ENCODE measurements around the gene PLSCR3. TPM values are rescaled to one million over a fixed set of nuclear protein-coding genes. Genes with fewer than 3 reads are reported as not detected.

The PLSCR3 gene
- total RNA-seq, 1 experiment from 2014 or later: 5.1 TPM

DNA sequence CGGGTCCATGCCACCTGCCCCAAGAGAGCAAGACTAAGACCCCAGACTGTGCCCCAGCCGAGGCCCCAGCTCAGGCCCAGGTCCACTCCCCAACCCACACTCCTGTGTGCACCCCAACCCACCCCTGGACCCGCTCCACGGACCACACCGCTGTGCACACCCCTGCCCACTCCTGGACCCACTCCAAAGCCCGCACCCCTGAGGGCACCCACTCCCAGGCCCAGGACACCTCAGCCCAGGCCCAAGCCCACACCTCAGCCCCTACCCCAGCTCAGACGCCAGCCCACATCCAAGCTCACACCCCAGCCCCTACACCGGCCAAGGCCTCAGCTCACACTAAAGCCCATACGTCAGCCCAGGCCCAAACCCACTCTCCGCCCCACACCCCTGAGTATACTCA is 35.4 kb upstream of the PLSCR3 start:
- DNase-seq (ENCODE audit: low read depth, low spot score): no peak
- in situ Hi-C loops (cut with HindIII; ENCODE audit: low pct_unique_long_range_greater_than_20kb, low sequenced_read_pairs): no loop called here

DNA sequence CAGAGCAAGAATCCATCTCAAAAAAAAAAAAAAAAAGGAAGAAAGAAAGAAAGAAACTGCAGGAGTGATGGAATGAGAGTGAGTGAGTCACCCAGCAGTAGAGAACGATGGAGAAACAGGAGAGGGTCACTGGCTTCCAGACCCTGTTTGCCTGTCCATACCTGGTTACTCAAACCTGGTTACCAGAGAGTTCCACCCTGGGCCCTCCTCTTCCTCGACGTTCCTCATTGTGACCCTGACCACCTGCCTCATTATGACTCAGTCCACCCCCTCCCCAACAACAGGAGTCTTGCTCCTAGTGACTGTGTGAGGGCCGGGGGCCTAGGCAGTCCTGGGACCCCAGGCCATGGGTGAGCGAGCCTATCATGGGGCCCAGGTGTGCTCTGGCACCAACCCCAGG is 34.2 kb upstream of the PLSCR3 start, which contains the start of gene SPEM3:
Gene SPEM3, plus strand, starts transcription at position 301 of the 400 bp plus-strand sequence. Its CDS starts 46 bp downstream, at position 347.
- in situ Hi-C loops (cut with HindIII; ENCODE audit: low pct_unique_long_range_greater_than_20kb, low sequenced_read_pairs): no loop called here
- no peak for DNase-seq (ENCODE audit: low read depth, low spot score)

DNA sequence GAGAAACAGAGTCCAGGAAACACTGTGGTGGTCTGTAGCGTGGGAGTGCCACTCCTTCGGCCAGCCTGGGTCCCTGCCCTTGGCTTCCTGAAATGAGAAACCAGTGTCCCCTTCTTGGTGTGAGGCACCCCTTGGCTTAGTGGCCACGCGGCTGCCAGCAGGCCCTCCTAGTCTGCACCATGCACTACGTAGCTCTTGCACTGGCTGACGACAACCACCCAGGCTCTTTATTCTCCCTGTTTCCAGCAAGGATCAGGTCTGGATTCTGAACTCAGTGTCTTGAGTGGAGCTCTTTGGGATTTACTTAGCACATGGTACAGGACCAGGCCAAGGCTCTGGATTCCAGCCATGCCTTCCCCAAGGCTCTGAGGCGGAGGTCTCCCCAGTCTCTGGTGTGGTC is 33.2 kb upstream of the PLSCR3 start:
- no peak for DNase-seq (ENCODE audit: low read depth, low spot score)
- in situ Hi-C loops (cut with HindIII; ENCODE audit: low pct_unique_long_range_greater_than_20kb, low sequenced_read_pairs): no loop called here

DNA sequence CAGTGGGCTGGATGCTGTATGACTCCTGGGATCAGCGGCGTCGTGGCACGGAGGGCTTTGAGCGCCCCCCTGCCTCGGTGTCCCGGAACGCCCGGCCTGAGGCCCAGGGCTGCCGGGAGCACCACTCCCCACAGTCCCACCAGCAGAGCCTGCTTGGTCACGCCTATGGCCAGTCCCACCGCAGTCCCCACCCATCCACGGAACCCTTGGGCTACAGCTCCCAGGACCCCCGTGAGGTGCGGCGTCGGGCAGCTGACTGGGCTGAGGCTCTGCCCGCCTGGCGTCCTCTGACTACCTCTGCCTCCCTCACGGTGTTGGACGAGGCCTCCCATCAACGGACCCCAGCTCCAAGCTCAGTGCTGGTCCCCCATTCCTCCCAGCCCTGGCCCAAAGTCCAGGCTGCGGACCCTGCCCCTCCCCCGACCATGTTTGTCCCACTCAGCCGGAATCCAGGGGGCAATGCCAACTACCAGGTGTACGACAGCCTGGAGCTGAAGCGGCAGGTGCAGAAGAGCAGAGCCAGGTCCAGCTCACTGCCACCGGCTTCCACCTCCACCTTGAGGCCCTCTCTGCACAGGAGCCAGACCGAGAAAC is 32.7 kb upstream of the PLSCR3 start:
- in situ Hi-C loops (cut with HindIII; ENCODE audit: low pct_unique_long_range_greater_than_20kb, low sequenced_read_pairs): no loop called here
- DNase-seq (ENCODE audit: low read depth, low spot score): no peak

DNA sequence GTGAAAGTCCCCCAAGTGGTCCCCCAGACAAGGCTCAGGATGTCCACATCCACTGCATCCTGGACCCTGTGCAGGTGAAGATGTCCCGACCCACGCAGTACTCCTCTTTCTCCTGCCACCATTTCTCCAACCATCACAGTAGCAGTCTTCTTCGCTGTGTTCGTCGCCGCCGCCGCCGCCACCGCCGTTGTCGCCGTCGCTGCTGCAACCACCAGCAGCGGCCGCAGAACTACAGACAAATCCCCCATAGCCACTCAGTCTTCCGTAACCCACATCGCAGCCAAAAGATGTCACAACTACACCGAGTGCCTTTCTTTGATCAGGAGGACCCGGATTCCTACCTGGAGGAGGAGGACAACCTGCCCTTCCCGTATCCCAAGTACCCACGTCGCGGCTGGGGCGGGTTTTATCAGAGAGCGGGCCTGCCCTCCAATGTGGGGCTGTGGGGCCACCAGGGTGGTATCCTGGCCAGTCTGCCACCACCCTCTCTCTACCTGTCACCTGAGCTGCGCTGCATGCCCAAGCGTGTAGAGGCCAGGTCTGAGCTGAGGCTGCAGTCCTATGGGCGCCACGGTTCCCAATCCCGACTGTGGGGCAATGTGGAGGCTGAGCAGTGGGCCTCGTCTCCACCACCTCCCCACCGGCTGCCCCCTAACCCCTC is 32.0 kb upstream of the PLSCR3 start:
- in situ Hi-C loops (cut with HindIII; ENCODE audit: low pct_unique_long_range_greater_than_20kb, low sequenced_read_pairs): no loop called here
- DNase-seq (ENCODE audit: low read depth, low spot score): no peak

DNA sequence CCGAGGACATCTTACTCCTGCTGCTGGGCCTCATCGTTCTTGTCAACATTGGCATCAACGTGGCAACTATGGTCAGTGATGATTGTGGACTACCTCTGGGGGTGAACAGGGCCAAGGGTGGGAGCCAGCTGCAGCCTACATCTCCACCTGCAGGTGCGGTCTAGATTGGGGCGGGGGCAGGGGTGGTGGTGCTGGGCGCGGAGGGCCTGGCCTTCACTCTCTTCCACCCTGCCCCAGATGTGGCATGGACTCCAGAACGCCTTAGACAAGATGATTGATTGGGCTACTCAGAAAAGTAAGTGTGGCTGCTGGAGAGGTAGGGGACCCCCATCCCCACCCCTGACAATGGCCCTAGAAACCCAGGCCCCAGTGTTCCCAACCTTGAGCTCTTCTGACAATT is 31.4 kb upstream of the PLSCR3 start:
- in situ Hi-C loops (cut with HindIII; ENCODE audit: low pct_unique_long_range_greater_than_20kb, low sequenced_read_pairs): no loop called here
- no peak for DNase-seq (ENCODE audit: low read depth, low spot score)

DNA sequence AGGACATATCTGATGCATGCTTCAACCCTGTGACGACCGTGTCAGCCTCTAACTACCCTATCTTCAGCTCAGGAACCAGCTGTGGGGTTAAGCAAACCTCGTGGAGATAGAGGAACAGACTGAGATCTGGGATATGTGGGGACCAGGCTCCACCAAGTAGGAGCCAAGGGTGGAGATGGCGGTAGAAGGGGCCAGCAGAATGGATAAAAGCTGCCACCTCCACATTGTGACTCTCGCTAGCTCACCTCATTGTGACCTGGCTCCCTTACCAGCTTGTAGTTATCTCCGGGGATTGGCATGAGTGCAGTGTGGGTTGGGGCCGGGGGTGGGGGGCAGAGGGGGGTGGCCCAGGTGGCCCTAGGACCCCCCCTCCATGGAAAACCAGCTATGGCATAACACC is 31.0 kb upstream of the PLSCR3 start, which contains the start of gene SPEM2:
Gene SPEM2, plus strand, starts transcription at position 301 of the 400 bp plus-strand sequence. Its CDS starts 73 bp downstream, at position 374.
- DNase-seq (ENCODE audit: low read depth, low spot score): no peak
- in situ Hi-C loops (cut with HindIII; ENCODE audit: low pct_unique_long_range_greater_than_20kb, low sequenced_read_pairs): no loop called here

DNA sequence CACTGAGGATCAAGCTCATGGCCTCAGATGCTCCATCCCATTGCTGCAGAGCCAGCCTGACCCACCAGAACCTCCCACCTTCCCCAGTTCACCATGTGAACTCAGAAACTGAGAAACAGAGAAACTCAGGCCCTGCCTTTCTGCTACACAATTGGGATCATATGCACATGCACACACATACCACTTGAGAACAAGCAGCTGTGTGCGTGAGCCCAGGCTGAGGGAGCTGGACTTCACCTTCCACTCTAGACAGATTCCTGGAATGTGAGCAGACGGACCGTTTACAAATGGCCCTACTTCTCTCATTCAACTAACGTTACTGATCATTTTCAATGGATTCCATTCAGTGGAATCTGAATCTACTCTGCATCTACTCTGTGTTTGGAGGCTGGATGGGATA is 29.4 kb upstream of the PLSCR3 start:
- in situ Hi-C loops (cut with HindIII; ENCODE audit: low pct_unique_long_range_greater_than_20kb, low sequenced_read_pairs): no loop called here
- no peak for DNase-seq (ENCODE audit: low read depth, low spot score)

DNA sequence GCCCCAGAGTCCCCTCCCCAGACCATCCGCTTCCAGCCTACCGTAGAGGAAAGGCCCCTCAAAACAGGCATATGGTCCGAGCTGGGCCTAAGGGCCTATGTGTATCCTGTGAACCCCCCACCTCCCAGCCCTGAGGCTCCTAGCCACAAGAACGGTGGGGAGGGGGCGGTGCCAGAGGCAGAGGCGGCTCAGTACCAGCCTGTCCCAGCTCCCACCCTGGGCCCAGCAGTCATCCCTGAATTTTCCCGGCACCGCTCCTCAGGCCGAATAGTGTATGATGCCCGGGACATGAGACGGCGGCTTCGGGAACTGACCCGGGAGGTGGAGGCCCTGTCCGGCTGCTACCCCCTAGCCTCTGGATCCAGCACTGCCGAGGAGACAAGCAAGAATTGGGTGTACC is 26.9 kb upstream of the PLSCR3 start:
- in situ Hi-C loops (cut with HindIII; ENCODE audit: low pct_unique_long_range_greater_than_20kb, low sequenced_read_pairs): no loop called here
- DNase-seq (ENCODE audit: low read depth, low spot score): no peak

DNA sequence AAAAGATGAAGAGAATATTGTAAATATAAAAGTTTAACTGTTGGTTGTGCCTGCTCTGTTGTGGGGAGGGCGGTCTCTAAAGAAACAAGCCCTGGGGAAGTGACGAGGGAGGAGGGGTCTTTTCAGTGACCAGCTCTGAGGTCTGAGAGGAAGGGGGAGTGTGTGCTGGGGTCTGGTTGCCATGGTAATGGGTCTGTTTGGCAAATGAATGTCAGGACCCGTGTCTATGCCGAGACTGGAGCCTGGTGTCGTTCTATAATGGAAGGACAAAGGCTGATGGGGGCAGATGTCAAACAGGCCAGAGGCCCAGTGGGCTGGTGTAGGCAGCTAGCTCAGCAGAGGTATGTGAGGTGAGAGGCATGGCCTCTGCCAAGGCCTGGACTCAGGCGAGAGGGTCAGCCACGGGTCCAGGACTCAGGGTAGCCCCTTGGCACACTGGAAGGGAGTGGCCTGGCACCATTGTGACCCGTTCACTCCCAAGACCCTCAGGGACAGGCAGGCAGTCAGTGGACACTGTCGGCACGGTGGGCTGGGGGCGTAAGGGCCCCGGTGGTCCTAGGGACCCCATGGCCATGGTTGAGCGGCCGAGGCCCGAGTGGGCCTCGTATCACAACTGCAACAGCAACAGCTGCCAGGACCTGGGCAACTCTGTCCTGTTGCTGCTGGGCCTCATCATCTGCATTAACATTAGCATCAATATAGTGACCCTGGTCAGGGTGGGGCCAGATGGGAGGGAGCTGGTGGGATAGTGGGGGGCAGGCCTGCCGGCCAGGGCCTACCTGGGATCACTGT is 25.7 kb upstream of the PLSCR3 start, which contains the start of gene SPEM1:
Gene SPEM1, plus strand, starts transcription at position 506 of the 792 bp plus-strand sequence. Its CDS starts 61 bp downstream, at position 567.
- in situ Hi-C loops (cut with HindIII; ENCODE audit: low pct_unique_long_range_greater_than_20kb, low sequenced_read_pairs): no loop called here
- DNase-seq (ENCODE audit: low read depth, low spot score): no peak

DNA sequence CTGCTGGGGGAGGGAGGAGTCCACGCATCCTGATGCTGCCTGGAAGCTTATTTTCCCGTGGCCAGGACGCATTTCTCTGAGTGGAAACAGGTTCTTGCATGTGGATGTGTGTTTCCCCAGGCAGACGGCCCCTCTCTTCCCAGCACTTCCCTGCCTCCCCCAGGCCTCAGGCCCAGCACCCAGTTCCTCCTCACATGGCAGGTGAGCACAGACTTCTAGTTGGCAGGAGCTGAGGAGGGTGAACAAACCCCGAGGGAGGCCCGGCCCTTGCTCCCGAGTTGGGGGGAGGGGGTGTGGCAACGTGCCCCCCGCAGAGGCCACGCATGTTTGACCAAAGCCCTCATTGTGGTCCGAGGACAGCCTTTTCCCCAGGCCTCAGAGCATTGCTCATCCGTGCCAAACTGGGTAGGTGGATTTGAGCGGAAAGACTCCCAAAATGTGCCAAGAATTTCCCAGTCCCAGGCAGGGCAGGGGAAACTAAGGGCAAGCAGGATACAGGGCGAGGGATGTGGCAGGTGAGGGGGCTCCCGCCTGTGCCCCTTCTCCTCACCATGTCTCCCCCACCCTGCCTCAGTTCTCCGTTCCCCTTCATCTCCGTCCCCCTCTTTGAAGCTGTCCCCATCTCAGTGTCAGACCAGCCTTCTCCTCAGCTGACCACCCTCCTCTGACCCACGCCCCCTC is 24.3 kb upstream of the PLSCR3 start:
- in situ Hi-C loops (cut with HindIII; ENCODE audit: low pct_unique_long_range_greater_than_20kb, low sequenced_read_pairs): no loop called here
- DNase-seq (ENCODE audit: low read depth, low spot score): no peak

DNA sequence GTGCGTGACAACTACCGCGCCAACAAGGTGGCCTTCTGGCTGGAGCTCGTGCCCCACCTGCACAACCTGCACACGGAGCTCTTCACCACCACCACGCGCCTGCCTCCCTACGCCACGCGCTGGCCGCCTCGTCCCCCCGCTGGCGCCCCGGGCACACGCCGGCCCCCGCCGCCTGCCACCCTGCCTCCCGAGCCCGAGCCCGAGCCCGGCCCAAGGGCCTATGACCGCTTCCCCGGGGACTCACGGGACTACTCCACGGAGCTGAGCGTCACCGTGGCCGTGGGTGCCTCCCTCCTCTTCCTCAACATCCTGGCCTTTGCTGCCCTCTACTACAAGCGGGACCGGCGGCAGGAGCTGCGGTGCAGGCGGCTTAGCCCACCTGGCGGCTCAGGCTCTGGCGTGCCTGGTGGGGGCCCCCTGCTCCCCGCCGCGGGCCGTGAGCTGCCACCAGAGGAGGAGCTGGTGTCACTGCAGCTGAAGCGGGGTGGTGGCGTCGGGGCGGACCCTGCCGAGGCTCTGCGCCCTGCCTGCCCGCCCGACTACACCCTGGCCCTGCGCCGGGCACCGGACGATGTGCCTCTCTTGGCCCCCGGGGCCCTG is 22.8 kb upstream of the PLSCR3 start:
- DNase-seq (ENCODE audit: low read depth, low spot score): no peak
- in situ Hi-C loops (cut with HindIII; ENCODE audit: low pct_unique_long_range_greater_than_20kb, low sequenced_read_pairs): no loop called here

DNA sequence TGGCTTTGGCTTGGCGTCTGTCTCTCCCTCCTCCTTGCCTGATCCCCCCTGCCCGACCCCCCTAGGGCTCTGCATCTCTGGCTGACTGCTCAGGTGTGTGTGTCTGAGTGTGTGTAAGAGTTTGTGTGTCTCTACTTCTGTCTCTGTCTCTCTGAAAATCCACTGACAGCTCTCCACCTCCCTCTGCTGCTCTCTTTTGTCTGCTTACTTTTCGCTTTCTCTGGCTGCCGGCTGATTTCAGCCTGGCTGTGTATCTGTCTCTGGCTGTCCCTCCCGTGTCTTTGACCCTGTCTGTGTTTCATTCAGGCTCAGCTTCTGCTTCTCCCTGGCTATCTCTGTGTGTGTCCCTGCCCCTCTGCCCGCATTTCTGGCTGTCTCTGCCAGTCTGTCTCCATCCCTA is 22.0 kb upstream of the PLSCR3 start:
- DNase-seq (ENCODE audit: low read depth, low spot score): no peak
- in situ Hi-C loops (cut with HindIII; ENCODE audit: low pct_unique_long_range_greater_than_20kb, low sequenced_read_pairs): no loop called here

DNA sequence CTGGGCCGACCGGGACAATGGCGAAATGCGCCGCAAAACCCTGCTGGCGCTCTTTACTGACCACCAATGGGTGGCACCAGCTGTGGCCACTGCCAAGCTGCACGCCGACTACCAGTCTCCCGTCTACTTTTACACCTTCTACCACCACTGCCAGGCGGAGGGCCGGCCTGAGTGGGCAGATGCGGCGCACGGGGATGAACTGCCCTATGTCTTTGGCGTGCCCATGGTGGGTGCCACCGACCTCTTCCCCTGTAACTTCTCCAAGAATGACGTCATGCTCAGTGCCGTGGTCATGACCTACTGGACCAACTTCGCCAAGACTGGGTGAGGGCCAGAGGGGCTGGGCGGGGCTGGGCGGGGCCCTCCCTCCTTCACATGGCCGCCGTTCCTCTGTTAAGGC is 21.5 kb upstream of the PLSCR3 start:
- DNase-seq (ENCODE audit: low read depth, low spot score): no peak
- in situ Hi-C loops (cut with HindIII; ENCODE audit: low pct_unique_long_range_greater_than_20kb, low sequenced_read_pairs): no loop called here

DNA sequence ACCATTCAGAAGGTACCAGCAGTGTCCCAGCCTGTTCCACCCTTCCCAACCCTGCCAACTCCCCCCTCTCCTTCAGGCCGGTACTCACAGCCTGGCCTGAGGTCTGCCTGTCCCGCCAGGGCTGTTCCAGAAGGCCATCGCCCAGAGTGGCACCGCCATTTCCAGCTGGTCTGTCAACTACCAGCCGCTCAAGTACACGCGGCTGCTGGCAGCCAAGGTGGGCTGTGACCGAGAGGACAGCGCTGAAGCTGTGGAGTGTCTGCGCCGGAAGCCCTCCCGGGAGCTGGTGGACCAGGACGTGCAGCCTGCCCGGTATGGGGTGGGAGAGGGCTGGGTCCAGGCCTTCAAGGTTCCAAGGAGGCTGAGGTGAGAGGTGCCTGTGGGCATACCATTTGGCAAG is 20.5 kb upstream of the PLSCR3 start:
- in situ Hi-C loops (cut with HindIII; ENCODE audit: low pct_unique_long_range_greater_than_20kb, low sequenced_read_pairs): no loop called here
- DNase-seq (ENCODE audit: low read depth, low spot score): no peak

DNA sequence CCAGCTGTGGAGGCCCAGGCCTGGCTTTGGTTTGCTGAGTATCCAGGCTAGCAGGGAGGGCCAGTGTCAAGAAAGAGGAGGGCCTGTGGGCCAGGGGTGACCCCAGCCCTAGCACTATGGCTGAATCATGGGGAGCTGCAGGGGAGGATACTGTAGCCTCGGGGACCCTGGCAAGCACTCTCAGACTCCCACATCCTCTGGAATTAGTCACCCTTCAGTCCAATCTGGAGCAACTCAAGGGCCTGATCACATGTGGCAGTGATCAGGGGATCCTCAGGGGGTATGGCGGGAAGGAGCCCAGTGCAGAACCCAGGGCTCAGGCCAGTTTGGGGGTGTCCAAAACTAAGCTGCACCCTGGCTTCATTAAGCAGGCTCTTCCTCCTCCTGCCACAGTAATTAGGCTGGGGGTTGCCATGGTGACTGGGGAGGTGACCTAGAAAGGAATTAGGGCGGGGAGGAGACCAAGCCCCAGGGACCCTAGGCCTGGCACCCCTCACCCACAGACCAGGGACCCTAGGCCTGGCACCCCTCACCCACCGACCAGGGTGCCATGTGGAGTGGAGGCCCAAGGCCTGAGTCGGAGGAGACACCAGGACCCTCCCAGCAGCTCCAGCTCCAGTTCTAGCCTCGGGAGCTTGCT is 19.1 kb upstream of the PLSCR3 start:
- in situ Hi-C loops (cut with HindIII; ENCODE audit: low pct_unique_long_range_greater_than_20kb, low sequenced_read_pairs): no loop called here
- no peak for DNase-seq (ENCODE audit: low read depth, low spot score)

DNA sequence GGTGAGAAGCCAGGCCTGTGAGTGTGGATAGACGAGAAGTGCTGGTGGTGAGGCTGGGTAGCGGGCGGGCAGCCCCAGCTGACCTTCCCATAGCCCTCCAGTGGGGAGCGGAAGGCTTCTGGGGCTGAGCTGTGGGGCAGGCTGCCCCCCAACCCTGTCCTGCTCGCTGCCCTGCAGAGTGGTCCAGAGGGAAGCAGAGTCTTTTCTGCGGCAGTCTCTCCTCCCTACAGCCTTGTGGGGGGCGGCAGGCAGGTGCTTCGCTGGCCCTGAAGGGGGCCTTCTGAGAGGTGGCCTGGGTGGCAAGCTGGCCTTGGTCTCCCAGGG is 17.1 kb upstream of the PLSCR3 start:
- in situ Hi-C loops (cut with HindIII; ENCODE audit: low pct_unique_long_range_greater_than_20kb, low sequenced_read_pairs): no loop called here
- no peak for DNase-seq (ENCODE audit: low read depth, low spot score)

All from SK-MEL-5 (cell line).